PFSK-1 (cell line): Measurements from ENCODE around the gene ZFYVE19.

Experiments used
- SIN3A ChIP-seq: IDR thresholded peaks from 2 replicates; pipeline ENCODE4 v1.6.1; 2012; ENCODE audit warnings: mild to moderate bottlenecking, low read length, moderate library complexity, borderline replicate concordance; ENCODE audit not compliant: insufficient read depth
- TAF1 ChIP-seq: IDR thresholded peaks from 2 replicates; pipeline ENCODE4 v1.6.1; 2012; ENCODE audit warnings: low read length, control low read depth, borderline replicate concordance; ENCODE audit not compliant: insufficient read depth
- TF ChIP-seq, protein P1 (sequence below), 2 experiments: IDR thresholded peaks; 2 replicates each; pipeline versions ENCODE4 v1.6.1 to v1.8.0; 2011 to 2012; ENCODE audit warnings: low read depth in 2 of 2, low read length in 2 of 2, control low read depth in 1 of 2, inconsistent platforms in 1 of 2, mild to moderate bottlenecking in 1 of 2, moderate library complexity in 1 of 2; ENCODE audit not compliant: insufficient read depth in 1 of 2

DNA sequence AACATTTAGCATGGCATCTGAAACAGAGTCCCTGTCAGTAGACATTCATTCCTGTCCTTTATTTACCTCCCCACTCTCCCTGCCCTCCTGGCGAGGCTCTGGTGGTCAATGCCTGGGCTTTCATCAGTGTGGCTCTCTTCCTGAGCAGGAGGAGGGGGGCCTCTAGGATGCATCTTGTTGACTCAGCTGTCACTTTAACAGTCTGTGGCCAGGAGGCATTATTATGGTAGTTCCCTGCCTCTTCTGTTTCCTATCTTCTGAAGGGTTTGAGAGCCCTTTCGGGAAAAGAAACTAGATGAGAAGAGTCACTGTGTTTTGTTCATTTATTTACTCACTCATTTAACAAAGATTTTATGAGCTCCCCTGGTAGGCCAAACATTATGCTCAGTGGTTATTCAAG lies 24.0 kb downstream of the ZFYVE19 start:
- TF ChIP-seq, protein P1, sequence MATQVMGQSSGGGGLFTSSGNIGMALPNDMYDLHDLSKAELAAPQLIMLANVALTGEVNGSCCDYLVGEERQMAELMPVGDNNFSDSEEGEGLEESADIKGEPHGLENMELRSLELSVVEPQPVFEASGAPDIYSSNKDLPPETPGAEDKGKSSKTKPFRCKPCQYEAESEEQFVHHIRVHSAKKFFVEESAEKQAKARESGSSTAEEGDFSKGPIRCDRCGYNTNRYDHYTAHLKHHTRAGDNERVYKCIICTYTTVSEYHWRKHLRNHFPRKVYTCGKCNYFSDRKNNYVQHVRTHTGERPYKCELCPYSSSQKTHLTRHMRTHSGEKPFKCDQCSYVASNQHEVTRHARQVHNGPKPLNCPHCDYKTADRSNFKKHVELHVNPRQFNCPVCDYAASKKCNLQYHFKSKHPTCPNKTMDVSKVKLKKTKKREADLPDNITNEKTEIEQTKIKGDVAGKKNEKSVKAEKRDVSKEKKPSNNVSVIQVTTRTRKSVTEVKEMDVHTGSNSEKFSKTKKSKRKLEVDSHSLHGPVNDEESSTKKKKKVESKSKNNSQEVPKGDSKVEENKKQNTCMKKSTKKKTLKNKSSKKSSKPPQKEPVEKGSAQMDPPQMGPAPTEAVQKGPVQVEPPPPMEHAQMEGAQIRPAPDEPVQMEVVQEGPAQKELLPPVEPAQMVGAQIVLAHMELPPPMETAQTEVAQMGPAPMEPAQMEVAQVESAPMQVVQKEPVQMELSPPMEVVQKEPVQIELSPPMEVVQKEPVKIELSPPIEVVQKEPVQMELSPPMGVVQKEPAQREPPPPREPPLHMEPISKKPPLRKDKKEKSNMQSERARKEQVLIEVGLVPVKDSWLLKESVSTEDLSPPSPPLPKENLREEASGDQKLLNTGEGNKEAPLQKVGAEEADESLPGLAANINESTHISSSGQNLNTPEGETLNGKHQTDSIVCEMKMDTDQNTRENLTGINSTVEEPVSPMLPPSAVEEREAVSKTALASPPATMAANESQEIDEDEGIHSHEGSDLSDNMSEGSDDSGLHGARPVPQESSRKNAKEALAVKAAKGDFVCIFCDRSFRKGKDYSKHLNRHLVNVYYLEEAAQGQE (IDR thresholded peaks at IDR 0.05; ENCODE audit: insufficient read depth in 1 of 2, low read depth in 2 of 2, low read length in 2 of 2) = no peak
- TF ChIP-seq SIN3A = no peak
- no peak for TF ChIP-seq TAF1
